ENCODE data around the gene FOSL2.

The FOSL2 gene

GRCh38 chr2:28435241-28435640, 42.6 kb downstream of the FOSL2 start:
- no peak for DNase-seq

- no peak for DNase-seq
Measured at GRCh38 chr2:28435814-28436351, 43.2 kb downstream of the FOSL2 start.

GRCh38 chr2:28436525-28437051, 43.9 kb downstream of the FOSL2 start:
- DNase-seq, result no peak

- DNase-seq, result no peak
Measured at GRCh38 chr2:28437149-28437835, 44.6 kb downstream of the FOSL2 start.

GRCh38 chr2:28437918-28438317, 45.3 kb downstream of the FOSL2 start:
- no peak for DNase-seq

- no peak for DNase-seq
Measured at GRCh38 chr2:28438532-28439063, 45.9 kb downstream of the FOSL2 start.

GRCh38 chr2:28439127-28439526, 46.5 kb downstream of the FOSL2 start:
- DNase-seq, result no peak

- DNase-seq, result no peak
Measured at GRCh38 chr2:28439763-28440162, 47.1 kb downstream of the FOSL2 start.

- DNase-seq, result no peak
Measured at GRCh38 chr2:28442328-28442727, 49.7 kb downstream of the FOSL2 start.

GRCh38 chr2:28444956-28445355, 52.3 kb downstream of the FOSL2 start:
- DNase-seq, result no peak

- DNase-seq, result no peak
Measured at GRCh38 chr2:28445448-28446258, 53.0 kb downstream of the FOSL2 start.

- no peak for DNase-seq
Measured at GRCh38 chr2:28446531-28446930, 53.9 kb downstream of the FOSL2 start.

GRCh38 chr2:28447086-28447485, 54.4 kb downstream of the FOSL2 start:
- DNase-seq, result no peak

GRCh38 chr2:28447943-28448792, 55.5 kb downstream of the FOSL2 start:
- DNase-seq, result no peak

GRCh38 chr2:28448793-28449100, 56.1 kb downstream of the FOSL2 start:
- no peak for DNase-seq

GRCh38 chr2:28449126-28449487, 56.4 kb downstream of the FOSL2 start:
- no peak for DNase-seq

GRCh38 chr2:28449488-28450395, 57.1 kb downstream of the FOSL2 start:
- DNase-seq, result no peak

GRCh38 chr2:28450901-28451565, 58.4 kb downstream of the FOSL2 start:
- DNase-seq, result no peak

- DNase-seq, result no peak
Measured at GRCh38 chr2:28451793-28452533, 59.3 kb downstream of the FOSL2 start.

GRCh38 chr2:28452534-28453081, 60.0 kb downstream of the FOSL2 start:
- DNase-seq, result no peak

Measured in SHP77 treated with DMSO at 0.1 percent for 48 hours (cell line).